Measurements from ENCODE around the gene SLC1A7.

Gene SLC1A7

GRCh38 chr1:53088616-53089300, 53.7 kb downstream of the SLC1A7 start:
- no peak for DNase-seq

GRCh38 chr1:53087332-53088285, 54.8 kb downstream of the SLC1A7 start:
- no peak for DNase-seq

- no peak for DNase-seq
These were observed 55.9 kb downstream of the SLC1A7 start for GRCh38 chr1:53086491-53087070.

GRCh38 chr1:53085405-53085804, 57.0 kb downstream of the SLC1A7 start:
- DNase-seq = no peak

- DNase-seq = no peak
These were observed 57.9 kb downstream of the SLC1A7 start for GRCh38 chr1:53084589-53084971.

- DNase-seq = no peak
These were observed 58.5 kb downstream of the SLC1A7 start for GRCh38 chr1:53083636-53084588.

- no peak for DNase-seq
These were observed 59.5 kb downstream of the SLC1A7 start for GRCh38 chr1:53082826-53083455.

- no peak for DNase-seq
These were observed 60.9 kb downstream of the SLC1A7 start for GRCh38 chr1:53081384-53082066.

- no peak for DNase-seq
These were observed 61.7 kb downstream of the SLC1A7 start for GRCh38 chr1:53080769-53081168.

GRCh38 chr1:53080041-53080440, 62.4 kb downstream of the SLC1A7 start:
- no peak for DNase-seq

- no peak for DNase-seq
These were observed 63.2 kb downstream of the SLC1A7 start for GRCh38 chr1:53079251-53079650.

GRCh38 chr1:53078333-53079101, 63.9 kb downstream of the SLC1A7 start:
- DNase-seq = no peak

GRCh38 chr1:53077599-53077965, 64.9 kb downstream of the SLC1A7 start:
- no peak for DNase-seq

- DNase-seq = no peak
These were observed 65.5 kb downstream of the SLC1A7 start for GRCh38 chr1:53076721-53077598.

- no peak for DNase-seq
These were observed 66.3 kb downstream of the SLC1A7 start for GRCh38 chr1:53076165-53076564.

- no peak for DNase-seq
These were observed 66.7 kb downstream of the SLC1A7 start for GRCh38 chr1:53075761-53076163.

GRCh38 chr1:53075206-53075605, 67.2 kb downstream of the SLC1A7 start:
- DNase-seq = no peak

GRCh38 chr1:53074313-53075154, 67.9 kb downstream of the SLC1A7 start:
- DNase-seq = no peak

- no peak for DNase-seq
These were observed 68.5 kb downstream of the SLC1A7 start for GRCh38 chr1:53073868-53074311.

All from NCI-H146 (cell line).